GM19193 (cell line): ENCODE results near the gene ZBTB25.

Experiments
- POLR2A ChIP-seq: IDR thresholded peaks from 4 replicates; pipeline ENCODE4 v1.6.1; 2011; ENCODE audit not compliant: insufficient read depth, insufficient read length; ENCODE audit errors: extremely low read depth

Gene ZBTB25

DNA sequence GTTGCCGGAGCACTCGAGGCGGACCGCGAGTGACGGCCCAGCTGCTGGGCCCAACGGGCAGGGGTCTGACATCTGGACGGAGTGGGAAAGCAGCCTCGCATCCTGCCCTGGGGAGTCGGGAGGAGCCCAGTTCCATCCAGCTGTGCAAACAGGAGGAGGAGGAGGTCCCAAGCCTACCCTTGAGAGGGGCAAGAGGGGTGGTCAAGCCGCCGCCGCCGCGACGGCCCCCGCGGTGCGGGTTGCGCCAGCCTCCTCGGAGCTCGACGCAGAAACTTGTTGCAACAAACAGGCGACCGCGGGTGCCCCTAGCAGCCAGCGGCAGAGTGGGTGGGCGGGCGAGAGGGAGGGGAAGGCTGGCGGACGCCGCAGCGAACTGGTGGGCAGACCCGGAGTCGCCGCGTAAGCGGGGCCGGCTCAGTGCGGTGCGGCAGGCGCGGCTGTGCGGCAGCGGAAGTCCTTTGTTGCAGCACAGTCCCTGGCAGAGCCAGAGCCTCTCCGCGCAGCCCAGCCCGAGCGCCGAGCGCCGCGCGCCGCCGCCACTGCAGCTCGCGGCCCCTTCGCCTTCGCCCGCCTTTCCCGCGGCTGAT lies 765 bp upstream of the ZBTB25 start, which contains the start of gene ZBTB1:
TSS of gene ZBTB1 (plus strand) at position 461 of the 587 bp plus-strand sequence. CDS start 16,735 bp downstream, outside the sequence.
- TF ChIP-seq POLR2A = peak; percentile 81

DNA sequence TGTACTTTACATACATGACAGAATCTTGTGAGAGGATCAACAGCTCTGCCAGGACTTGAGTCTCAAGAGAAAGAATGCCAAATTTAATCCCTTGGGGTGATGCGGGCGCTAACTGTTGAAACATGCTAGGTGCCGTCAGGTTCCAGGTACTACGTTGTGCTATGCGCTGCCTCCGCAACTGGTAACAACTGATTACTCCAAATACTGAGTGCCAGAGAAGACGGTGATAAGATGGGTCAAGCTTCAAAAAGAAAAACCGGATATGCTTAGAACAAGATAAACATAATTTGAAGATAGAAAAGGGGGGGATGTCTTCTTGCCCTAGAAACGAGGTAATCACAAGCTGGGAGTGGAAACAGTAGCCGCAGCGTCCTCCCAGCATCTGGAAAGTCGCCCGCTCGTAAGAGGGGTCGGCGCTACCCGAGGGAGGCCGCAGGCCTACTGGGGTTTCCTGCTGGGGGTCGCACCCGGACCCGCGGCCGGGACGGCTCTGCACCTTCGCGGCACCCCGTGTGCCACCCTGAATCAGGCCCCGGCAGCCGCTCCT lies 678 bp downstream of the ZBTB25 start:
- no peak for TF ChIP-seq POLR2A

DNA sequence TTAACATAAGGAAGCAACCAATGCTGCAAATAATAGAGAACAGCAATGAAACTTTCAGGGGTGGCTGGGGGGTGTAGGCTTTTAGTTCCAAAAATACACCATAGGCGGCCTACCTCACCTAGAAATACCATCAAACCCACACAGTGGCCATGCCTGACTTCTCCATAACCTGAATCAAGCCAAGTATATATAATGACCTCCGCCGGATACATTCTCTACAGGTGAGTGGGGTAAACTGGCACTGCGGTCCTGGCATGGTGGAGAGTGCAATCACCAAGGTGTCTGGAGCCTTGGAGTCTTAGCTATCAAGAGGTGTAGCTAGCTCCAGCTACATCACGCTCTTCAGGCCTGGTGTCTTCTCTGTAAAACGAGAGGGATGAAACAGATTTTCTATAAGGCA lies 1.2 kb downstream of the ZBTB25 start:
- TF ChIP-seq POLR2A = no peak

DNA sequence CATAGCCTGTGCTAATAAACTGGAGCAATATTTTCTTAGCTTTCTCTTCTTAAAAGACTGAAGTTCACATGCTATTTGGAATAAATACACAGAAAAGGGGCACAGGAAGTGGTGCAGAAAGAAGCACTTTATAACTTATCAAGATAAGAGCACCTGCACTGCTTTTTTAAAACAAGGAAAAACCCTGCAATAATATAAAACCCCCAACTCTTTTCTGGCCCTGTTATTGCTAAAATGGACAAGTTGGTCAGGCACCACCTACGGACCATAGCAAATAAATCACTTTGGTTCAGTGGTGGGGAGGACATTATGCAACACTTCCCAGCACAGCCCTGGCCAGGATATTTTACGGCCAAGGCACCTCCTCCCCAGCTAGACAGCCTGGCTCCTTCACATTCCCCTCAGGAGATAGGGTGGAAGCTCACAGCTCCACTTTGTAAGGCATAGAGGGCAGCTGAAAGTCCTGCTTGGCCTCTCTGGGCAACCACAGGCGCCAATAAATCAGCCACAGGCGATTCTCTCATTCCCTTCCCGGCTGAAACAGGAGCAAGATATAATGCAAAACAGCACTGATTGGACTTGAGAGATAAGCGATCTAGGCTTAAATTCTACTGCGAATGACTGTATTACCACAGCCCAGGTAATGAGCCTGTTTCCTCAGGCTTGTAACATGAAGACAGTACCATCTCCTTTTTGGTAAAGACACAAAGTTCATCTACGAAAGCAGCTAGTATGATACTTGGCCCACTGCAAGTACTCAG lies 2.0 kb downstream of the ZBTB25 start:
- TF ChIP-seq POLR2A = no peak

GRCh38 chr14:64500088-64500487 lies 3.5 kb downstream of the ZBTB25 start:
- no peak for TF ChIP-seq POLR2A

DNA sequence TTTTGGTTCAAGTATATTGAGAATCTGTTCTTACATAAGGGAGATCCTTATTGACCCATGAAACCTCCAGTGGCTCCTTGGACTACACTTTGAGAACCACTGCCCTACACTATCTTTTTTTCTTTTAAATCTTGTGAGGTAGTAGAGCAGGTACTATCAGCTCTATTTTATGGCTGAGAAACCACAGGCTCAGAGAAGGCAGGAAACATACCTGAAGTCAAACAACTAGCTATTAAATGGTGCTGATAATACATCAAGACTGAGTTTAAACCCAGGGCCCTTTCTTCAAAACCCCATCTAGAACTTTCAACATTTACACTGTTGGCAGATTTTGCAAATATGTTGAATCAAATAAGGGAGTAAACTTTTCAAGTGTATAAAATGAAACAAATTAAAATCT lies 6.9 kb downstream of the ZBTB25 start:
- TF ChIP-seq POLR2A = no peak

- TF ChIP-seq POLR2A = no peak
Measured at GRCh38 chr14:64495252-64495651, 8.4 kb downstream of the ZBTB25 start.

- TF ChIP-seq POLR2A = no peak
Measured at GRCh38 chr14:64493455-64493854, 10.2 kb downstream of the ZBTB25 start.

GRCh38 chr14:64491637-64492036 lies 12.0 kb downstream of the ZBTB25 start:
- no peak for TF ChIP-seq POLR2A

- TF ChIP-seq POLR2A = no peak
Measured at GRCh38 chr14:64488590-64489099, 15.0 kb downstream of the ZBTB25 start.

GRCh38 chr14:64478634-64479250 lies 24.9 kb downstream of the ZBTB25 start:
- no peak for TF ChIP-seq POLR2A

DNA sequence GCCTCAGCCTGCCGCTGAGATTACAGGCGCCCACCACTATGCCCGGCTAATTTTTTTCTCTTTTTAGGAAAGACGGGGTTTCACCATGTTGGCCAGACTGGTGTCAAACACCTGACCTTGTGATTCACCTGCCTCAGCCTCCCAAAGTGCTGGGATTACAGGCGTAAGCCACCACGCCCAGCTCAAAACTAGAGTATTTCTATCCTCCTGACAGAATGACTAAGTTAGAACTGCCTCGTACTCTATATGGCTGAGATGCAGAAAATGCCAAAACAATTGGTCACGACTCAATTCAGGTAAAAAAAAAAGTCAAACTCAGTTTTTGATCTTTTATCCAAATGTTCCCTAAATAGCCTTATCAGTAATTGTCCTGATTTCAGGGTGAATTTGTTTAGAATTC lies 27.2 kb downstream of the ZBTB25 start:
- TF ChIP-seq POLR2A = no peak

DNA sequence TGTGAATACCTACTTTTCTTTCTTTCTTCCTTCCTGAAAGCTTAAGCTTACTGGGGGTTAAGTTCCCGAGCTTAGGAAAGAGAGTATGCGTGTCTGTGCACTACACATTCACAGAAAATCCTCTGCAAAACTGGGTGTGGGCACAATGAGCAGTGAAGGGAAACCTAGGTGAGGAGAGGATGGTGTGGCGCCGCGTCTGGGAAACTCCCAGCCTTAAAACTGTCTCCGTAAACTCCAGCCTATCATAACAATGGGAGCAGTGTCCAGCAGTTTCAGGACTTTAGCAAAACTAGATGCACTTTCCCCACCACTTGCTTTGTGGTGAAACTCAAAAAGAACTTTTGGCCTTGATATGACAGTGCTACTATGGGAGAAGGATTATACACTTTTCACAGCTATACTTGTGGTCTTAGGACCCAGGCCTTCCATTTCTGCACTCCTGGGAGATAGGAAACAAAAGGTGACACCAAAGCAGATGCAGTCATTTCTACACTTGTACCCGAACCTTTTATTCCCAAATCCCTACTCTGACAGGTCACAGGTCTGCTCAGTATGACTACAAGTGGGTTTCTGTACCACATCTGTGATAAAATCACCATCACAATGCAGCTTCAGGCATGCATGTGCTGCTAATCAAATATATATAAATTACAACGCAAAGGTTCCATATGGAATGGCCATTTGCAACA lies 27.9 kb downstream of the ZBTB25 start:
- TF ChIP-seq POLR2A = no peak

DNA sequence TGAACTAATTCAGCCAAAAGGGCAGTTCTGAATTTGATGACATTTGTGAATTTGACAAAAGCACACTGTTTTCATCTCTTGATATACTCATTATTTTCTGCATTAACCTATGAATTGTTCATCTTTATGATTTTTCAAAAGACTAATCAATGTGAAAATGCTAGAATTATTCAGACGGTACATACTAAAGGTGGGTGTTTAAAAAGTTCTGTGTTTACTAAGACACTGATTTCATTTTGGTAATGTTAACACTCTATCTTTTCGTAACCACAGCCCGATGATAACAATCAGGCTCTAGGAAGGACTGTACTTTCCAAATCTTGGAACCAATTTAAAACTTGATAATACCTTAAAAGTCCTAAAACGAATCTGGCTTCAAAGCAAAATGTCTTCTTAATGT lies 28.9 kb downstream of the ZBTB25 start:
- TF ChIP-seq POLR2A = no peak

DNA sequence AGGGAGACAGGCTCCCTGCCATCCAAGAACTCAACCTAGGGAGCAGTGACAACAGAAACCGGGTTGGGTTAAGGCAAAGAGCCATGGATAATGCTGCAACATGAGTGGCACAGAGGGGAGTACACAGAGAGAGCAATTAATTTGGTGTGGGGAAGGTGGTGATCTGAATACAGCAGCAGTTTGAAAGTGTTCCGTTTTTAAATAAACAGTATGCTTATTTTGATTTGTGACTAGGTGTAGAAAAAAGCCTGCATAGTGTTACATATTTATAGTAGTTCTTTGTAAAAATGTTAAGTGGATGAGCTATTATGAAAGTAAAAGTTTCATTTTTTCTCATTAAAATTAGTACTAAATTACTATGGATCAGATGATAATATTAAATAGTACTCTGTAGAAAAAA lies 29.6 kb downstream of the ZBTB25 start:
- TF ChIP-seq POLR2A = no peak
